Fibroblast of lung (primary cell): ENCODE results near the gene LHX5.

Experiments
- EZH2 ChIP-seq: IDR thresholded peaks from 2 replicates; pipeline ENCODE4 v1.5.1; 2012; ENCODE audit warnings: low read length, control low read depth, mild to moderate bottlenecking; ENCODE audit errors: missing control alignments
- TF ChIP-seq, protein P1 (sequence below), 2 donors: IDR thresholded peaks in 1 of 2; conservative IDR thresholded peaks in 1 of 2; 1 replicate in 1 of 2; 2 replicates in 1 of 2; pipeline ENCODE4 v1.5.1; 2011 to 2012; ENCODE audit warnings: low read length in 2 of 2, control low read depth in 1 of 2, inconsistent platforms in 1 of 2, low read depth in 1 of 2, mild to moderate bottlenecking in 1 of 2

DNA sequence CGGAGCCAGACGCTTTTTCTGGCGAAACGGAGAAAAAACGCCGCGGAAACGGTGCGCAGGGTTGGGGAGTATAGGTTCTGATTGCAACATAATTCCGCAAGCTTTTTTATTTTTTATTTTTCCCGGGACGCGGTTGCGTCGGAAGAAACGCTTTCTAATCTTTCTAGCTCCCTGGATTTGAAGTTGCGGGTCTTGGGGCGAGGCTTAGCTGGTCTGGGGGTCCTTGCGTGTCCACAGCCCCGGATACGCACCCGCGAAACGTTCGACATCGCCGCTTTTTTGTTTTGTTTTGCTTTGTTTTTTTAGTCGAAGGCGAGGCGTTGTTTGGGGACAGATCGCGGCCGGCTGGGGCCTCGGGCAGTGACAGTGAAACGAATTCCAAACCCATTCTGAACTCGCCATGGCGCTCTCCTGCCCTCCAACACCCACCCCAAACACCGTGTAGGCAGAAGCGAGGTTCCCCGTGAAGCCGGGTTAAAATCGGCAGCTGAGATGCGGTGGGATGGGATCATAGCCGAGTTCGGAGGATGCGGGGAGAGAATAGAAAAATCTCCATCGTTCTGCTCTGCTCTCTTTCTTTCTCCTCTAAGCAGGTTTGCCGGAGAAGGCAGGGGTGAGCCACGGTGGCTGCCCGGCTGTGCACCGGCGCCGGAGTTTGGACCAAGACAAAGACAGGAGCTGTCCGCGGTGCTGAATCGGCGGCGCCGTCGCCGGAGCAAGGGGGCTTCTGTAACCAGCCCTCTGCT lies 8.1 kb upstream of the LHX5 start:
- TF ChIP-seq, protein P1, sequence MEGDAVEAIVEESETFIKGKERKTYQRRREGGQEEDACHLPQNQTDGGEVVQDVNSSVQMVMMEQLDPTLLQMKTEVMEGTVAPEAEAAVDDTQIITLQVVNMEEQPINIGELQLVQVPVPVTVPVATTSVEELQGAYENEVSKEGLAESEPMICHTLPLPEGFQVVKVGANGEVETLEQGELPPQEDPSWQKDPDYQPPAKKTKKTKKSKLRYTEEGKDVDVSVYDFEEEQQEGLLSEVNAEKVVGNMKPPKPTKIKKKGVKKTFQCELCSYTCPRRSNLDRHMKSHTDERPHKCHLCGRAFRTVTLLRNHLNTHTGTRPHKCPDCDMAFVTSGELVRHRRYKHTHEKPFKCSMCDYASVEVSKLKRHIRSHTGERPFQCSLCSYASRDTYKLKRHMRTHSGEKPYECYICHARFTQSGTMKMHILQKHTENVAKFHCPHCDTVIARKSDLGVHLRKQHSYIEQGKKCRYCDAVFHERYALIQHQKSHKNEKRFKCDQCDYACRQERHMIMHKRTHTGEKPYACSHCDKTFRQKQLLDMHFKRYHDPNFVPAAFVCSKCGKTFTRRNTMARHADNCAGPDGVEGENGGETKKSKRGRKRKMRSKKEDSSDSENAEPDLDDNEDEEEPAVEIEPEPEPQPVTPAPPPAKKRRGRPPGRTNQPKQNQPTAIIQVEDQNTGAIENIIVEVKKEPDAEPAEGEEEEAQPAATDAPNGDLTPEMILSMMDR (conservative IDR thresholded peaks at IDR 0.05 in 1 of 2, IDR thresholded peaks at IDR 0.05 in 1 of 2; ENCODE audit: low read depth in 1 of 2, low read length in 2 of 2), result no peak
- peak; percentile 92 for TF ChIP-seq EZH2
